Natural killer cell (primary cell): ENCODE measurements around the gene DBT. TPM values are rescaled to one million over a fixed set of nuclear protein-coding genes. Genes with fewer than 3 reads are reported as not detected.

Experiments used
- ATAC-seq, 3 donors: fragments of 150-1000 bp in 2 of 3; fragments of 200-7000 bp in 1 of 3; cut with Tn5 transposase; 1 replicate in 1 of 3; 2 replicates in 2 of 3; pipeline ENCODE4 v1.10.0; 2021; ENCODE audit warnings: mild to moderate bottlenecking in 2 of 3, moderate library complexity in 2 of 3
- DNase-seq, 2 donors: peaks; one replicate each; pipeline versions ENCODE4 v3.0.0 to v3.0.0-alpha.2; 2013 to 2021; ENCODE audit warnings: mixed read lengths in 1 of 2
- H3K27ac ChIP-seq: one replicate; pipeline ENCODE4 v1.5.1; 2013; ENCODE audit warnings: mild to moderate bottlenecking, low read length
- H3K27me3 ChIP-seq: one replicate; pipeline ENCODE4 v1.6.1; 2013; ENCODE audit warnings: low read length; ENCODE audit not compliant: control insufficient read depth, insufficient read depth
- H3K36me3 ChIP-seq: one replicate; pipeline ENCODE4 v1.6.1; 2013; ENCODE audit warnings: low read length; ENCODE audit not compliant: control insufficient read depth, insufficient read depth
- H3K4me1 ChIP-seq: one replicate; pipeline ENCODE4 v1.6.1; 2013; ENCODE audit warnings: low read length; ENCODE audit not compliant: control insufficient read depth, insufficient read depth
- H3K4me3 ChIP-seq: one replicate; pipeline ENCODE4 v1.5.1; 2013; ENCODE audit warnings: low read length
- H3K9me3 ChIP-seq: one replicate; pipeline ENCODE4 v1.6.1; 2013; ENCODE audit warnings: low read length; ENCODE audit not compliant: control insufficient read depth, insufficient read depth
- H3K27ac Mint-ChIP-seq, 2 donors: one replicate each; pipeline ENCODE4 v1.8.0; 2022; ENCODE audit warnings: mild to moderate bottlenecking in 2 of 2, mixed read lengths in 2 of 2, moderate library complexity in 1 of 2
- H3K27me3 Mint-ChIP-seq, 2 donors: one replicate each; pipeline ENCODE4 v1.8.0; 2022; ENCODE audit warnings: low read depth in 2 of 2, mixed read lengths in 2 of 2
- H3K36me3 Mint-ChIP-seq: one replicate; pipeline ENCODE4 v1.8.0; 2022; ENCODE audit warnings: mixed read lengths
- H3K4me1 Mint-ChIP-seq, 2 donors: one replicate each; pipeline ENCODE4 v1.8.0; 2022; ENCODE audit warnings: mixed read lengths in 2 of 2
- H3K4me3 Mint-ChIP-seq: one replicate; pipeline ENCODE4 v1.8.0; 2022; ENCODE audit warnings: mild to moderate bottlenecking, moderate library complexity, mixed read lengths
- H3K9me3 Mint-ChIP-seq, 2 donors: one replicate each; pipeline ENCODE4 v1.8.0; 2022; ENCODE audit warnings: mixed read lengths in 2 of 2
- WGBS: methylation state at CpG from one replicate; pipeline ENCODE4 v1.1.7; 2013; ENCODE audit warnings: missing lambda C conversion rate; ENCODE audit not compliant: insufficient coverage; 5-methylcytosine and 5-hydroxymethylcytosine counted together
- intact Hi-C: fragments of 100-400 bp; cut with micrococcal nuclease; formaldehyde crosslinking; loops from one replicate; pipeline ENCODE4 v1.14.2; 2022
- total RNA-seq, 4 donors: library from RNA; stranded (reverse); fragments of 120-200 nt in 1 of 4; gene quantifications; one replicate each; pipeline versions ENCODE4 v1.2.3 to v1.2.4, GENCODE V29; 2013 to 2022
- TF ChIP-seq, protein P1 (sequence below): fragments of 200-600 bp; IDR thresholded peaks from one replicate; pipeline ENCODE4 v1.8.0; 2022; ENCODE audit warnings: antibody characterized with exemption

Gene DBT
- total RNA-seq, 3 donors from 2014 or later (not counting 1 experiment from before 2014, with no cell fraction given), result 9.9 to 11.5 (median 10.2) TPM

- no peaks in the 10 kb centered on the region for H3K27me3 Mint-ChIP-seq
Observed at GRCh38 chr1:100231721-100232120, 17.9 kb downstream of the DBT start.

GRCh38 chr1:100230765-100231164 lies 18.9 kb downstream of the DBT start:
- intact Hi-C loops, result no loop called here

More at GRCh38 chr1:100231721-100232120, 17.9 kb downstream of the DBT start:
- 100% methylated on average over 1 of the region's 2 CpGs for WGBS
- no peaks in the 10 kb centered on the region for H3K9me3 Mint-ChIP-seq
- Histone ChIP-seq H3K27me3 (no peaks in the 10 kb centered on the region), H3K27ac (no peak overlapping the region), H3K36me3 (peaks cover 41% of the 10 kb centered on the region), H3K4me1 (no peaks in the 10 kb centered on the region), H3K9me3 (no peaks in the 10 kb centered on the region), H3K4me3 (no peak overlapping the region)
- no peak overlapping the region for H3K27ac Mint-ChIP-seq
- peaks cover 13% of the 10 kb centered on the region for H3K36me3 Mint-ChIP-seq
- no peak overlapping the region for H3K4me3 Mint-ChIP-seq
- TF ChIP-seq, protein P1, sequence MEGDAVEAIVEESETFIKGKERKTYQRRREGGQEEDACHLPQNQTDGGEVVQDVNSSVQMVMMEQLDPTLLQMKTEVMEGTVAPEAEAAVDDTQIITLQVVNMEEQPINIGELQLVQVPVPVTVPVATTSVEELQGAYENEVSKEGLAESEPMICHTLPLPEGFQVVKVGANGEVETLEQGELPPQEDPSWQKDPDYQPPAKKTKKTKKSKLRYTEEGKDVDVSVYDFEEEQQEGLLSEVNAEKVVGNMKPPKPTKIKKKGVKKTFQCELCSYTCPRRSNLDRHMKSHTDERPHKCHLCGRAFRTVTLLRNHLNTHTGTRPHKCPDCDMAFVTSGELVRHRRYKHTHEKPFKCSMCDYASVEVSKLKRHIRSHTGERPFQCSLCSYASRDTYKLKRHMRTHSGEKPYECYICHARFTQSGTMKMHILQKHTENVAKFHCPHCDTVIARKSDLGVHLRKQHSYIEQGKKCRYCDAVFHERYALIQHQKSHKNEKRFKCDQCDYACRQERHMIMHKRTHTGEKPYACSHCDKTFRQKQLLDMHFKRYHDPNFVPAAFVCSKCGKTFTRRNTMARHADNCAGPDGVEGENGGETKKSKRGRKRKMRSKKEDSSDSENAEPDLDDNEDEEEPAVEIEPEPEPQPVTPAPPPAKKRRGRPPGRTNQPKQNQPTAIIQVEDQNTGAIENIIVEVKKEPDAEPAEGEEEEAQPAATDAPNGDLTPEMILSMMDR, result no peak
- no peaks in the 10 kb centered on the region for H3K4me1 Mint-ChIP-seq
- DNase-seq, result no peak
- ATAC-seq, result no peak
- intact Hi-C loops, result no loop called here

GRCh38 chr1:100229681-100230443 lies 19.8 kb downstream of the DBT start:
- 93% methylated on average over 4 of the region's 4 CpGs for WGBS
- H3K9me3 Mint-ChIP-seq, result no peaks in the 10 kb centered on the region
- ATAC-seq (no peak), DNase-seq (no peak)
- no peak overlapping the region for H3K4me3 ChIP-seq
- H3K27ac ChIP-seq, result no peak overlapping the region
- no peaks in the 10 kb centered on the region for H3K27me3 Mint-ChIP-seq
- no peak overlapping the region for H3K27ac Mint-ChIP-seq
- H3K36me3 ChIP-seq, result peaks cover 31% of the 10 kb centered on the region
- H3K36me3 Mint-ChIP-seq, result peaks cover 13% of the 10 kb centered on the region
- TF ChIP-seq, protein P1, result no peak
- no peaks in the 10 kb centered on the region for H3K27me3 ChIP-seq
- H3K4me1 Mint-ChIP-seq, result no peaks in the 10 kb centered on the region
- H3K4me1 ChIP-seq, result no peaks in the 10 kb centered on the region
- no peak overlapping the region for H3K4me3 Mint-ChIP-seq
- no peaks in the 10 kb centered on the region for H3K9me3 ChIP-seq
- intact Hi-C loops, result no loop called here

More at GRCh38 chr1:100230765-100231164, 18.9 kb downstream of the DBT start:
- WGBS, result no CpG with 5 or more reads among the region's 2 CpGs
- Mint-ChIP-seq H3K27me3 (no peaks in the 10 kb centered on the region), H3K36me3 (peaks cover 13% of the 10 kb centered on the region), H3K27ac (no peak overlapping the region), H3K4me1 (no peaks in the 10 kb centered on the region), H3K9me3 (no peaks in the 10 kb centered on the region), H3K4me3 (no peak overlapping the region)
- no peaks in the 10 kb centered on the region for H3K27me3 ChIP-seq
- no peak overlapping the region for H3K27ac ChIP-seq
- no peaks in the 10 kb centered on the region for H3K9me3 ChIP-seq
- peaks cover 39% of the 10 kb centered on the region for H3K36me3 ChIP-seq
- H3K4me1 ChIP-seq, result no peaks in the 10 kb centered on the region
- H3K4me3 ChIP-seq, result no peak overlapping the region
- no peak for DNase-seq
- no peak for ATAC-seq
- TF ChIP-seq, protein P1, result no peak

GRCh38 chr1:100222428-100222827 lies 27.2 kb downstream of the DBT start:
- Histone ChIP-seq H3K4me3 (no peak overlapping the region), H3K4me1 (peaks cover 8% of the 10 kb centered on the region), H3K27ac (no peak overlapping the region), H3K9me3 (no peaks in the 10 kb centered on the region), H3K36me3 (no peaks in the 10 kb centered on the region), H3K27me3 (no peaks in the 10 kb centered on the region)
- Mint-ChIP-seq H3K36me3 (no peaks in the 10 kb centered on the region), H3K9me3 (no peaks in the 10 kb centered on the region), H3K27me3 (no peaks in the 10 kb centered on the region), H3K4me1 (peaks cover 11 to 14% of the 10 kb centered on the region in 2 donors), H3K27ac (no peak overlapping the region), H3K4me3 (no peak overlapping the region)
- ATAC-seq, result no peak
- TF ChIP-seq, protein P1, result no peak
- intact Hi-C loops, result no loop called here
- DNase-seq, result no peak
